ENCODE results near the gene SPPL2C.
"Not testable (repeated sequence)": the region's sequence is repeated elsewhere in the genome, so short reads cannot be mapped to it uniquely, and the experiment has no call there.

Gene SPPL2C

DNA sequence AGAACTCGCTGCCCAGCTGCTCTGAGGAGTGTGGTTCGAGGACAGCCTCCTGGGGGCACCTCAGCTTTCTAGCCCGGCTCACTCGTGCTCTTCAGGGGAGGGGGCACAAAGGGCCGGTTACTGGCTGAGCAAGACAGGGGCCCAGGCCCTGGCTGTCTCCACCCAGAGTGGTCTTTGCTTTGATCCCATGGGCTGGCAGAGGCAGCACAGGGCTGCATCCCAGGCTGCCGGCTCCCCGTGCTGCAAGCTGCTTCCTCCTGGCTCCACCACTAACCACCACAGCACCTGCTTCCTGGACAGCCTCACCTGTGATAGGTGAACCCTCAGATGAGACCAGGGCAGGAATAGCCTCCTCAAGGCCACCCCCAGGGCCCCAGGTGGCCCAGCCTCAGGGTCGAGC, 6.8 kb downstream of the SPPL2C start:
- no peak for DNase-seq

DNA sequence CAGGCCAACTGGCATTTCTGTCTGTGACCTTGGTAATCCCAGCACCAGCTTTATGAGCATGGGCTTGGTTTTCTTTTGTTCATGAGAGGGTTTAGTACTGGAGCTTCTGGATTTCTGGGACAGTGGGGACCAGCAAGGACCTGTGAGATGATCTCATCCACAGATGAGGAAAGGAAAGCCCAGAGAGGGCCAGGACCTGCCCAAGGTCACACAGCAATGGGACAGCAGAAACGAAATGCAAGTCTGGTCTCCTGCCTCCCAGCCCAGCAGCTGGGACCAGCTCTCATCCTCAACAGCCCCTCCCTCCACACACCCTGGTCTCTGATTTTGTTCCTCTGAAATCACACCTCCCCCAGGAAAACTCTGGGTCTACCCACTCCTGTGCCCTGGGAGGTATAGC, 7.2 kb downstream of the SPPL2C start:
- DNase-seq, result no peak

DNA sequence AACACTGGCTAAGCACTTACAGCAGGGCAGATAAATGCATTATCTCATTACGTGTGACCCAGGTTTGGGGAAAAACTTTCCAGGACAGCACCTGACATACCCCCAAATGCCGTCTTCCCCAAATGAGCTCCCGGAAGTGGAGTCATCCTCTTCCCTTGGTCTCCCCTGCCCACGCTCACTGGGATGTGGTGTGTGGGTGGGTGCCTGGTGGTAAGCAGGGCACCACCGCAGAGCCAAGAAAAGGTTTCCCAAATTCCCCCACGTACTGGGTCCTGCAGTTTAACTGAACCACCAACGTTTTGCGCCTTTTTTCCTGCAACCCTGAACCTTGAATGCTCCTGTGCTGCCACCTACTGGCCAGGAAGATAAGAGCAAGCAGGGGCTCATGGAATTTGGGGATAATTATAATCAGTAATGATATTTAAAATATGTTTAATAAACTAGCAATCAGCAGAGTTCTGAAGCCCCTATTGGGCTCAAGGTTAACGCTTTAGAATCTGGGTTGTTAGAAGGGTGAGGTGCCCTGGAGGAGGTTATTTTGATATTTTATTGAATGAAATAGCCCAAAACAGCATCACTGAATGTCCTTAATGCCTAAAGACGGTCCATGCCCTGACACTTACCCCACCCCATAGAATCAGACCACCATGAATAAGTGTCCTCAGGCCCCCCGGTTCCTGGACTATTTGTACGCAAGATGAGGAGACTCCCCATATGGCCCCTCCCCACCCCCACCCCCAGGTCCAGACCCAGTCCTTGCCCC, 8.0 kb downstream of the SPPL2C start:
- DNase-seq, result peak; percentile 5 to 52 (median 32)

DNA sequence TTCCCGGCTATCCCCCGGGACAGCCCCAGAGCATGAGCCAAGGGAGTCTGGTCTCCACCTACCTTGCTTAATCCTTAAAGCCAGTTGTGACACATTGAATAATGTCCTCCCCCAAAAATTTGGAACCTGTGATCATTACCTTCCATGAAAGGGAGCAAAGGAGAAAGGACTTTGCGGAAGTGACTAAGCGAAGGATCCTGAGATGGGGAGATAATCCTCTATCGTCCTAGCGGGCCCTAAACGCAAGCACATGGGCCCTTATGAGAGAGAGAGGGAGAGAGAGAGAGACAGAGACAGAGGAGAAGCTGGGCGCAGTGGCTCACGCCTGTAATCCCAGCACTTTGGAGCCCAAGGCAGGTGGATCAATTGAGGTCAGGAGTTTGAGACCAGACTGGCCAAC, 9.5 kb downstream of the SPPL2C start:
- no peak for DNase-seq

- DNase-seq, result no peak
These were observed 11.1 kb downstream of the SPPL2C start for GRCh38 chr17:45855691-45856336.

DNA sequence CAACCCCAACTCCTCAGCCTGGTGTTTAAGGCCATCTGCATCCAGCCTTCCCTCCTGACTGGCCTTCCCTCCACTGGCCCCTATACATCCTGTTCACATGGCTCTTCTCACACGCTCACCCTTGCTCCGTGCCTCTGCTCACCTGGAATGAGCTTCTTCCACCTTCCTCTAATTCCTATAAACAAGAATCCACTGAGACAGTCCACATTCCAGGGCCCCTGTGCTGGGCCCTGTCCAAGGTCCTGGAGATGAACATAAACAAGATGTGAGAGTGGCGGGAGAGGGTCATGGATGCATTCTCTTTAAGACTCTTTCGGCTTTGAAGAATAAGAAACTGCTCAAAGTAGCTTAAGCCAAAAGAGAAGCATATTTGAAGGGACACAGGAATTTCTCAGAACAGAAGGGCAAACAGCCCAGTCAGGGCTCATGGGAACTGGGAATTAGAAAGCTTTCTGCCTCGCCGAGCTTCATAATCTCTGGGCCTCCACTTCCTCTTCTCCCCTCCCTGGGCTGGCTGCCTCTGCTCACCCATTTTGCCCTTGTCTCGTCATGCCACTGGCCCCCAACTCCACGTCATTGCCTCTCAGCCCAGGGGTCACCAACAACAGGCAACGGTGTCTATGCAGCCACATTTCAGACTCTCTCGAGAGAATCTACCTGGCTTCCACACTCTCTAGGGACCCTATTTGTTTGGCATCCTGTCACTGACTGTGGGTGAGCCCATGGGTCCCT, 13.5 kb downstream of the SPPL2C start:
- DNase-seq, result no peak

- no peak for DNase-seq
These were observed 16.5 kb downstream of the SPPL2C start for GRCh38 chr17:45861165-45861564.

DNA sequence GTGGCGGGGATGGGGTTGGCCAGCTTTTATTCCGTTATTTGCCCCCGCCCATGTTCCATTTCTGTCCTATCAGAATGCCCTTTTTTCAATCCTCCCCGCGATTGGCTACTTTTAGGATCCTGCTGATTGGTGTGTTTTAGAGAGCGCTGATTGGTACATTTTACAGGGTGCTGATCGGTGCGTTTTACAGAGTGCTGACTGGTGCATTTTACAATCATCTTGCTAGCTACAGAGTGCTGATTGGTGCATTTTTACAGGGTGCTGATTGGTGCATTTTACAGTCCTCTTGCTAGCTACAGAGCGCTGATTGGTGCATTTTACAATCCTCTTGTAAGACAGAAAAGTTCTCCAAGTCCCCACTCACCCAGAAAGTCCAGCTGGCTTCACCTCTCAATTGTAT, 17.4 kb downstream of the SPPL2C start:
- not testable (repeated sequence) for DNase-seq

GRCh38 chr17:45863857-45864654, 19.4 kb downstream of the SPPL2C start:
- no peak for DNase-seq

- no peak for DNase-seq
These were observed 22.5 kb downstream of the SPPL2C start for GRCh38 chr17:45867171-45867570.

GRCh38 chr17:45867702-45868101, 23.0 kb downstream of the SPPL2C start:
- DNase-seq, result no peak

DNA sequence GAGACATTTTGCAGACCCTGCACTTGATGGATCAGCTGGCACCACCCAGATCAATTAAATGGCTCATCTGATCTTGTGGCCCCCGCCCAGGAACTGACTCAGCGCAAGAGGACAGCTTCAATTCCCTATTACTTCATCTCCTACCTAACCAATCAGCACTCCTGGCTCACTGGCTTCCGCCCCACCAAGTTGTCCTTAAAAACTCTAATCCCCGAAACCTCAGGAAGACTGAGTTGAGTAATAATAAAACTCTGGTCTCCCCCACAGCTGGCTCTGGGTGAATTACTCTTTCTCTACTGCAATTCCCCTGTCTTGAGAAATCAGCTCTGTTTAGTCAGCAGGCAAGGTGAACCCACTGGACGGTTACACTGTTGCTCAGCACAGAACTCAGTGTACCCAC, 23.6 kb downstream of the SPPL2C start:
- no peak for DNase-seq

GRCh38 chr17:45869676-45870341, 25.1 kb downstream of the SPPL2C start:
- no peak for DNase-seq

DNA sequence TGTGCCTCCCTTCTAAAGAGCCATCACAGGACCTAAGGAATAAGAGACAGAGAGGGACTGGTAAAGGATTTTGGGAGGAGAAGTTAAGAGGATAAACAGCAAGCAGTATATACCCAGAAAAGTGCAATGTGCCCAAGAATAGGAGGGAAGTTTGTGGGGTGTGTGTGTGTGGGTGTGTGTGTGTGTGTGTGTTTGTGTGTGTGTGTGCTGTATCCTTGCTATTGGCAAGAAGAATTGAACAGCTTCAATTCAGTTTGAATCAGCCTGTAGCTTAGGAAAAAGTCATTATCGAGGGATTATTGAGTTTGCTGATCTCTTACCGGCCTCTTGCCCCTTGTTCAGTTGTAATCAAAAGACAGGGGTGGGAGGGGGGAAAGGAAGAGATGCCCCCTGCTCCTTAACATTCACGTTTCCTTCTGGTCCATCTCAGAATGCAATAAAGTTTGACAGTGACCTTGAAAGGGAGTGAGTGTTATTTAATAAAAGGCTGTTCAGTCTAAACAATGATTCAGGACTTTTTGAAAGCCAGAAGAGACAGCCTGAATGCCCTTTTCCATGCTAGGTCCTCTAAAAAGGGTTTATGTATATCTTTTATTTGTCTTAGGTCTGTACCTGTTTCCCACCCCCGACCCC, 25.8 kb downstream of the SPPL2C start:
- no peak for DNase-seq

- DNase-seq, result no peak
These were observed 27.0 kb downstream of the SPPL2C start for GRCh38 chr17:45871718-45872117.

DNA sequence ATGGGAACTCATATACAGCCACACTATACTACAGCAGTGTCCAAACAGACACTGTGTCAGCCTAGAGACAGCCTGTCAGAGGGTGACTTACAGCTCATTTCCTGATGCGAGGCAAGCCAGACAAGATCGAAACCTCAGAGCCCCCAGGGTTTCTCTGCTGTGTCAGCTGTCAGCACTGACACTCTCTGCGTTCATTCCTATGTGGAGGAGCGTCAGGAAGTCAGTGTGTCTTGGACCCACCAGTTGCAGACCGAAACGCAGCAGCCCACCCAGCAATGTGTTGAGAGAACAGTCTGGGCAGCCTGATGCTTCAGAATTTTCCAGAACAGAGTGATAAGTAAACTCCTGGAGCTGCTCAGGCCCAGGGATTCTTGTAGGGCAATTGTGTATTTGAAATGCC, 29.0 kb downstream of the SPPL2C start:
- peak in 1 of 6 experiments; percentile 14 for DNase-seq

DNA sequence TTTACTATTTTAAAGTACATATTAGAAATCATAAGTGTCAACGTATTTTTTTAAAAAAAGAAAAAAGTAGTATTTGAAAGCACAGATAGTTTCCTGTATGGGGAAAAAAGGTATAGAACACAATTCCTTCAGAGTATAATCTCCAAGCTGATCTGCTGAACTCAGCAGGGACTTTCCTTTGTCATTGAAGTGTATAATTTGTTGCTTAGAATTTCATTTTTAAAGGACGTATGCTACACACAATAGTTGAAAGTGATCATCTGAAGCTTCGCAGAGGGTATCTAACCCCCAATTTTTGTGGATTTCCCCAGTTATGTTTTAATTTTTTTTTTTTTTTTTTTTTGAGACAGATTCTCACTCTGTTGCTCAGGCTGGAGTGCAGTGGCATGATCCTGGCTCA, 29.5 kb downstream of the SPPL2C start:
- DNase-seq, result no peak

DNA sequence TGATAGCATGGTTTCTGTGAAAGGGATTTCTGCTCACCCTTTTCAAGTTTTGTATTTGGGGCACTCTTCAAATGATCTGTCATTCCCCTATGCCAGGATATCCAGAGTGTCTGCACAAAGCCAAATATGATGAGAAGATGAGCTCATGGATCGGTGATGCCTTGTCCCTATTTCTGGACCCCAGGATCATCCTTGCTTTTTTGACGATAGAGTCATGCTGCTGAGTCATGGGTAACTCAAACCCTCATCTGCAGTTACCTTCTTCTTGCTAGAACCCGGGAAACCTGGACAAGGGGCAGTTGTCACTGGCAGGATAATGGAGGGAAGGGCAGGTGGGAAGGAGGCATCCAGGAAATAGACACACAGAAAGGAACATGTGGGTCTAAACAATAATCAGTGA, 31.9 kb downstream of the SPPL2C start:
- DNase-seq, result no peak

DNA sequence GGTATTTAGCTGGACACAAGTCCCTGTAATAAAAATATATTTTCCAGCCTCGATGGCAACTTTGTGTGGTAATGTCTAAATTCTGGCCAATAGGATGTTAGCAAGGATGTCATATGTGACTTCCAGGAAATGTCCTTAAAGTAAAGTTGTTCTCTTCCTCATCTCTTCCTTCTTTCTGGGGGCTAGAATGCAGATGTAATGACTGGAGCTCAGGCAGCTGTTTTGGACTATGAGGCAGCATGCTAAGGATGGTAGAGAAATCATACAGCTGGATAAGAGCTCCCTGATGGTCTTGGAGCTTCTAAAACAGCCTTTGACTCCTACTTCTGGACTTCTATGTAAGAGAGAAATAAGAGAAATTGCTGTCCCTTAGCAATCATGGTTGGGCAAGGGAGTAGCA, 32.8 kb downstream of the SPPL2C start:
- no peak for DNase-seq

- no peak for DNase-seq
These were observed 38.4 kb downstream of the SPPL2C start for GRCh38 chr17:45883063-45883462.

GRCh38 chr17:45886852-45887251, 42.2 kb downstream of the SPPL2C start:
- DNase-seq, result no peak

DNA sequence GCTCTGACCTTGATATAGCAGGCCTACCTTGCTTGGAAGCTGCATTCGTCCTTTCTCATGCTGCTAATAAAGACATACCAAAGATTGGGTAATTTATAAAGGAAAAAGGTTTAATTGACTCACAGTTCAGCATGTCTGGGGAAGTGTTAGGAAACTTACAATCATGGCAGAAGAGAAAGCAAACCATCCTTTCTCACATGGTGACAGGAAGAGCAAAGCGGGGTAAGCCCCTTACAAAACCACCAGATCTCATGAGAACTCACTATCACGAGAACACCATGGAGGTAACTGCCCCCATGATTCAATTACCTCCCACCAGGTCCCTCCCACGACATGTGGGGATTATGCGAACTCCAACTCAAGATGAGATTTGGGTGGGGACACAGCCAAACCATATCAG, 43.7 kb downstream of the SPPL2C start:
- no peak for DNase-seq
